H9 (cell line): ENCODE results near the gene UBE2Q2. TPM values are rescaled to one million over a fixed set of nuclear protein-coding genes. Genes with fewer than 3 reads are reported as not detected.

Experiments used
- DNase-seq: peaks from one replicate; pipeline ENCODE4 v3.0.0-alpha.2; 2017
- H2AFZ ChIP-seq: one replicate; pipeline ENCODE4 v1.6.1; 2013; ENCODE audit warnings: mild to moderate bottlenecking, low read length, control low read depth, moderate library complexity
- H2AK5ac ChIP-seq: 2 replicates; pipeline ENCODE4 v1.6.1; 2013; ENCODE audit warnings: low read length, control low read depth, mixed read lengths; ENCODE audit not compliant: insufficient read length
- H2BK120ac ChIP-seq: one replicate; pipeline ENCODE4 v1.6.1; 2013; ENCODE audit warnings: low read depth, mild to moderate bottlenecking, low read length, control low read depth, inconsistent platforms; ENCODE audit not compliant: poor library complexity, severe bottlenecking
- H2BK12ac ChIP-seq: 2 replicates; pipeline ENCODE4 v1.6.1; 2013; ENCODE audit warnings: low read length, control low read depth, mixed read lengths, low read depth; ENCODE audit not compliant: insufficient read length
- H2BK15ac ChIP-seq: 2 replicates; pipeline ENCODE4 v1.6.1; 2013; ENCODE audit warnings: low read depth, low read length, control low read depth
- H2BK20ac ChIP-seq: one replicate; pipeline ENCODE4 v1.6.1; 2013; ENCODE audit warnings: low read depth, mild to moderate bottlenecking, low read length, control low read depth, inconsistent platforms; ENCODE audit not compliant: poor library complexity, severe bottlenecking
- H2BK5ac ChIP-seq: 2 replicates; pipeline ENCODE4 v1.6.1; 2013; ENCODE audit warnings: low read length, control low read depth, mixed read lengths; ENCODE audit not compliant: insufficient read length
- H3K14ac ChIP-seq: 2 replicates; pipeline ENCODE4 v1.6.1; 2013; ENCODE audit warnings: low read length, control low read depth; ENCODE audit not compliant: insufficient read depth
- H3K18ac ChIP-seq: 2 replicates; pipeline ENCODE4 v1.6.1; 2013; ENCODE audit warnings: low read depth, mild to moderate bottlenecking, mixed read lengths, low read length, control low read depth; ENCODE audit not compliant: insufficient read length
- H3K23ac ChIP-seq: 2 replicates; pipeline ENCODE4 v1.6.1; 2013; ENCODE audit warnings: low read length, control low read depth, mixed read lengths, low read depth; ENCODE audit not compliant: insufficient read length
- H3K23me2 ChIP-seq: 2 replicates; pipeline ENCODE4 v1.6.1; 2013; ENCODE audit warnings: low read depth, mild to moderate bottlenecking, mixed read lengths, low read length, control low read depth; ENCODE audit not compliant: insufficient read length, poor library complexity, severe bottlenecking
- H3K27ac ChIP-seq: 2 replicates; pipeline ENCODE4 v1.5.1; 2013; ENCODE audit warnings: low read length, control low read depth, mixed read lengths, low read depth; ENCODE audit not compliant: insufficient read length
- H3K27me3 ChIP-seq: 2 replicates; pipeline ENCODE4 v1.6.1; 2013; ENCODE audit warnings: low read length, control low read depth, inconsistent platforms; ENCODE audit not compliant: insufficient read depth
- H3K4ac ChIP-seq: 2 replicates; pipeline ENCODE4 v1.6.1; 2013; ENCODE audit warnings: low read depth, mild to moderate bottlenecking, control low read depth, inconsistent platforms, low read length, moderate library complexity
- H3K4me1 ChIP-seq: 2 replicates; pipeline ENCODE4 v1.6.1; 2013; ENCODE audit warnings: low read length, control low read depth, inconsistent platforms; ENCODE audit not compliant: insufficient read depth
- H3K4me2 ChIP-seq: 2 replicates; pipeline ENCODE4 v1.6.1; 2013; ENCODE audit warnings: low read length, control low read depth, mixed read lengths; ENCODE audit not compliant: insufficient read length, insufficient read depth
- H3K56ac ChIP-seq: 2 replicates; pipeline ENCODE4 v1.6.1; 2013; ENCODE audit warnings: low read depth, mild to moderate bottlenecking, mixed read lengths, low read length, control low read depth; ENCODE audit not compliant: insufficient read length
- H3K79me1 ChIP-seq: 2 replicates; pipeline ENCODE4 v1.6.1; 2013; ENCODE audit warnings: low read depth, mild to moderate bottlenecking, moderate library complexity, low read length, control low read depth, inconsistent platforms; ENCODE audit not compliant: insufficient read depth, poor library complexity, severe bottlenecking
- H3K79me2 ChIP-seq: 2 replicates; pipeline ENCODE4 v1.6.1; 2013; ENCODE audit warnings: low read length, control low read depth, inconsistent platforms; ENCODE audit not compliant: insufficient read depth
- H3K9ac ChIP-seq: 2 replicates; pipeline ENCODE4 v1.6.1; 2013; ENCODE audit warnings: low read length, control low read depth, mixed read lengths; ENCODE audit not compliant: insufficient read length; ENCODE audit errors: extremely low read depth
- H3K9me3 ChIP-seq: one replicate; pipeline ENCODE4 v1.6.1; 2013; ENCODE audit warnings: low read depth, low read length, inconsistent platforms; ENCODE audit not compliant: control insufficient read depth
- H3T11ph ChIP-seq: one replicate; pipeline ENCODE4 v1.6.1; 2013; ENCODE audit warnings: mild to moderate bottlenecking, low read length, control low read depth, inconsistent platforms
- H4K20me1 ChIP-seq: one replicate; pipeline ENCODE4 v1.6.1; 2013; ENCODE audit not compliant: control insufficient read depth, insufficient read length, insufficient read depth
- H4K5ac ChIP-seq: 2 replicates; pipeline ENCODE4 v1.6.1; 2013; ENCODE audit warnings: low read depth, mild to moderate bottlenecking, mixed read lengths, low read length, control low read depth; ENCODE audit not compliant: insufficient read length
- H4K8ac ChIP-seq: replicated peaks from 2 replicates; pipeline ENCODE4 v1.6.1; 2013; ENCODE audit warnings: low read length, control low read depth, mixed read lengths, low read depth; ENCODE audit not compliant: insufficient read length
- H4K91ac ChIP-seq: 2 replicates; pipeline ENCODE4 v1.6.1; 2013; ENCODE audit warnings: low read depth, mild to moderate bottlenecking, moderate library complexity, mixed read lengths, low read length, control low read depth; ENCODE audit not compliant: insufficient read length
- H3K27ac Mint-ChIP-seq, 3 experiments: 2 replicates in 2 of 3; 3 replicates in 1 of 3; pipeline ENCODE4 v1.8.0; 2020 to 2021; ENCODE audit warnings: mixed read lengths in 3 of 3, mild to moderate bottlenecking in 1 of 3, moderate library complexity in 1 of 3
- H3K27me3 Mint-ChIP-seq: 2 replicates; pipeline ENCODE4 v1.8.0; 2021; ENCODE audit warnings: low read depth, mild to moderate bottlenecking, moderate library complexity, mixed read lengths
- H3K36me3 Mint-ChIP-seq, 3 experiments: 2 replicates in 2 of 3; 3 replicates in 1 of 3; pipeline ENCODE4 v1.8.0; 2020 to 2021; ENCODE audit warnings: low read depth in 3 of 3, mixed read lengths in 3 of 3; ENCODE audit not compliant: insufficient read depth in 1 of 3
- H3K4me1 Mint-ChIP-seq, 2 experiments: 2 replicates each; pipeline ENCODE4 v1.8.0; 2020; ENCODE audit warnings: mixed read lengths in 2 of 2
- H3K4me3 Mint-ChIP-seq, 2 experiments: 2 replicates in 1 of 2; 3 replicates in 1 of 2; pipeline ENCODE4 v1.8.0; 2020 to 2021; ENCODE audit warnings: mild to moderate bottlenecking in 2 of 2, mixed read lengths in 2 of 2, moderate library complexity in 1 of 2
- H3K9me3 Mint-ChIP-seq, 2 experiments: 2 replicates in 1 of 2; 3 replicates in 1 of 2; pipeline ENCODE4 v1.8.0; 2020; ENCODE audit warnings: mild to moderate bottlenecking in 2 of 2, mixed read lengths in 2 of 2, moderate library complexity in 1 of 2
- WGBS: extraction: QIAGEN DNeasy Blood & Tissue Kit; methylation state at CpG from one replicate; pipeline ENCODE4 v1.1.7; 2013; ENCODE audit warnings: missing lambda C conversion rate, low lambda C conversion rate, mixed read lengths; ENCODE audit not compliant: insufficient read length; ENCODE audit errors: extremely low coverage; 5-methylcytosine and 5-hydroxymethylcytosine counted together
- total RNA-seq: library from RNA; stranded (reverse); gene quantifications from 2 replicates; pipeline ENCODE4 v1.2.1, GENCODE V29; 2021
- TF ChIP-seq, protein P1 (sequence below): fragments of 200-600 bp; sonication (generic); conservative IDR thresholded peaks from 3 replicates; pipeline ENCODE4 v1.8.0; 2021; ENCODE audit warnings: antibody characterized with exemption, mild to moderate bottlenecking

The UBE2Q2 gene
- total RNA-seq, 1 experiment from 2014 or later, result 29.6 TPM

GRCh38 chr15:75942464-75942863 is 99.2 kb downstream of the UBE2Q2 start:
- no peaks in the 10 kb centered on the region for H3K27me3 ChIP-seq
- no peak overlapping the region for H3K23ac ChIP-seq
- Mint-ChIP-seq H3K27ac (no peak overlapping the region; a peak in 1 of 7 replicates), H3K4me3 (no peak overlapping the region), H3K4me1 (no peaks in the 10 kb centered on the region), H3K9me3 (peaks cover 11 to 40% of the 10 kb centered on the region in 2 experiments), H3K36me3 (peaks cover 21 to 35% (median 33%) of the 10 kb centered on the region in 3 experiments), H3K27me3 (peaks cover 9% of the 10 kb centered on the region)
- H2BK20ac ChIP-seq, result no peak overlapping the region
- H4K5ac ChIP-seq, result no peak overlapping the region
- no peak overlapping the region for H2BK12ac ChIP-seq
- no peaks in the 10 kb centered on the region for H3K9me3 ChIP-seq
- H3K4me2 ChIP-seq, result no peak overlapping the region
- no peak for DNase-seq
- no peaks in the 10 kb centered on the region for H3K79me2 ChIP-seq
- no peak overlapping the region for H3K27ac ChIP-seq
- H3K18ac ChIP-seq, result no peak overlapping the region
- H4K8ac ChIP-seq, result no peak overlapping the region
- no peak overlapping the region for H3K14ac ChIP-seq
- TF ChIP-seq, protein P1, sequence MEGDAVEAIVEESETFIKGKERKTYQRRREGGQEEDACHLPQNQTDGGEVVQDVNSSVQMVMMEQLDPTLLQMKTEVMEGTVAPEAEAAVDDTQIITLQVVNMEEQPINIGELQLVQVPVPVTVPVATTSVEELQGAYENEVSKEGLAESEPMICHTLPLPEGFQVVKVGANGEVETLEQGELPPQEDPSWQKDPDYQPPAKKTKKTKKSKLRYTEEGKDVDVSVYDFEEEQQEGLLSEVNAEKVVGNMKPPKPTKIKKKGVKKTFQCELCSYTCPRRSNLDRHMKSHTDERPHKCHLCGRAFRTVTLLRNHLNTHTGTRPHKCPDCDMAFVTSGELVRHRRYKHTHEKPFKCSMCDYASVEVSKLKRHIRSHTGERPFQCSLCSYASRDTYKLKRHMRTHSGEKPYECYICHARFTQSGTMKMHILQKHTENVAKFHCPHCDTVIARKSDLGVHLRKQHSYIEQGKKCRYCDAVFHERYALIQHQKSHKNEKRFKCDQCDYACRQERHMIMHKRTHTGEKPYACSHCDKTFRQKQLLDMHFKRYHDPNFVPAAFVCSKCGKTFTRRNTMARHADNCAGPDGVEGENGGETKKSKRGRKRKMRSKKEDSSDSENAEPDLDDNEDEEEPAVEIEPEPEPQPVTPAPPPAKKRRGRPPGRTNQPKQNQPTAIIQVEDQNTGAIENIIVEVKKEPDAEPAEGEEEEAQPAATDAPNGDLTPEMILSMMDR, result no peak
- no peaks in the 10 kb centered on the region for H3K4me1 ChIP-seq
- no peak overlapping the region for H2AK5ac ChIP-seq
- no CpG with 5 or more reads among the region's 3 CpGs for WGBS
- no peak overlapping the region for H2BK5ac ChIP-seq
- H4K20me1 ChIP-seq, result no peaks in the 10 kb centered on the region
- no peak overlapping the region for H4K91ac ChIP-seq
- H2AFZ ChIP-seq, result no peak overlapping the region
- no peak overlapping the region for H3K56ac ChIP-seq
- no peak overlapping the region for H3K9ac ChIP-seq
- H3K79me1 ChIP-seq, result no peaks in the 10 kb centered on the region
- no peaks in the 10 kb centered on the region for H3K23me2 ChIP-seq
- no peak overlapping the region for H3T11ph ChIP-seq
- no peak overlapping the region for H2BK120ac ChIP-seq
- no peak overlapping the region for H2BK15ac ChIP-seq
- H3K4ac ChIP-seq, result no peak overlapping the region
